Nephron progenitor cell (in vitro differentiated cells): Measurements from ENCODE around the gene OR4C45.

Experiments
- DNase-seq: peaks from one replicate; pipeline ENCODE4 v3.0.0; 2021
- H3K27ac Mint-ChIP-seq: 2 replicates; pipeline ENCODE4 v1.8.0; 2021; ENCODE audit warnings: mild to moderate bottlenecking, moderate library complexity, mixed read lengths
- H3K27me3 Mint-ChIP-seq: 2 replicates; pipeline ENCODE4 v1.8.0; 2021; ENCODE audit warnings: mild to moderate bottlenecking, low read depth, mixed read lengths; ENCODE audit not compliant: poor library complexity
- H3K36me3 Mint-ChIP-seq: 2 replicates; pipeline ENCODE4 v1.8.0; 2021; ENCODE audit warnings: low read depth, mixed read lengths
- H3K4me1 Mint-ChIP-seq: 2 replicates; pipeline ENCODE4 v1.8.0; 2021; ENCODE audit warnings: mixed read lengths
- H3K4me3 Mint-ChIP-seq: 2 replicates; pipeline ENCODE4 v1.8.0; 2021; ENCODE audit warnings: mild to moderate bottlenecking, moderate library complexity, mixed read lengths
- H3K9me3 Mint-ChIP-seq: 2 replicates; pipeline ENCODE4 v1.8.0; 2021; ENCODE audit warnings: mild to moderate bottlenecking, moderate library complexity, mixed read lengths
- CTCF ChIP-seq: fragments of 200-600 bp; sonication (generic); IDR thresholded peaks from 2 replicates; pipeline ENCODE4 v1.5.0; 2021; ENCODE audit warnings: antibody characterized with exemption

Gene OR4C45

GRCh38 chr11:50070389-50070788 is 37.7 kb downstream of the OR4C45 start:
- Mint-ChIP-seq H3K27ac (no peak overlapping the region), H3K4me3 (no peak overlapping the region), H3K4me1 (no peaks in the 10 kb centered on the region), H3K9me3 (peaks cover 84% of the 10 kb centered on the region), H3K36me3 (peaks cover 30% of the 10 kb centered on the region), H3K27me3 (no peaks in the 10 kb centered on the region)
- no peak for DNase-seq
- TF ChIP-seq CTCF: no peak

GRCh38 chr11:50071584-50072225 is 39.0 kb downstream of the OR4C45 start:
- Mint-ChIP-seq H3K4me3 (no peak overlapping the region), H3K36me3 (peaks cover 40% of the 10 kb centered on the region), H3K4me1 (no peaks in the 10 kb centered on the region), H3K9me3 (peaks cover 84% of the 10 kb centered on the region), H3K27ac (no peak overlapping the region), H3K27me3 (peaks cover 2% of the 10 kb centered on the region)
- no peak for DNase-seq
- TF ChIP-seq CTCF: no peak

GRCh38 chr11:50072226-50073112 is 39.8 kb downstream of the OR4C45 start:
- Mint-ChIP-seq H3K27me3 (peaks cover 2% of the 10 kb centered on the region), H3K4me3 (no peak overlapping the region), H3K9me3 (peaks cover 91% of the 10 kb centered on the region), H3K27ac (no peak overlapping the region), H3K4me1 (no peaks in the 10 kb centered on the region), H3K36me3 (peaks cover 43% of the 10 kb centered on the region)
- DNase-seq: no peak
- no peak for TF ChIP-seq CTCF

DNA sequence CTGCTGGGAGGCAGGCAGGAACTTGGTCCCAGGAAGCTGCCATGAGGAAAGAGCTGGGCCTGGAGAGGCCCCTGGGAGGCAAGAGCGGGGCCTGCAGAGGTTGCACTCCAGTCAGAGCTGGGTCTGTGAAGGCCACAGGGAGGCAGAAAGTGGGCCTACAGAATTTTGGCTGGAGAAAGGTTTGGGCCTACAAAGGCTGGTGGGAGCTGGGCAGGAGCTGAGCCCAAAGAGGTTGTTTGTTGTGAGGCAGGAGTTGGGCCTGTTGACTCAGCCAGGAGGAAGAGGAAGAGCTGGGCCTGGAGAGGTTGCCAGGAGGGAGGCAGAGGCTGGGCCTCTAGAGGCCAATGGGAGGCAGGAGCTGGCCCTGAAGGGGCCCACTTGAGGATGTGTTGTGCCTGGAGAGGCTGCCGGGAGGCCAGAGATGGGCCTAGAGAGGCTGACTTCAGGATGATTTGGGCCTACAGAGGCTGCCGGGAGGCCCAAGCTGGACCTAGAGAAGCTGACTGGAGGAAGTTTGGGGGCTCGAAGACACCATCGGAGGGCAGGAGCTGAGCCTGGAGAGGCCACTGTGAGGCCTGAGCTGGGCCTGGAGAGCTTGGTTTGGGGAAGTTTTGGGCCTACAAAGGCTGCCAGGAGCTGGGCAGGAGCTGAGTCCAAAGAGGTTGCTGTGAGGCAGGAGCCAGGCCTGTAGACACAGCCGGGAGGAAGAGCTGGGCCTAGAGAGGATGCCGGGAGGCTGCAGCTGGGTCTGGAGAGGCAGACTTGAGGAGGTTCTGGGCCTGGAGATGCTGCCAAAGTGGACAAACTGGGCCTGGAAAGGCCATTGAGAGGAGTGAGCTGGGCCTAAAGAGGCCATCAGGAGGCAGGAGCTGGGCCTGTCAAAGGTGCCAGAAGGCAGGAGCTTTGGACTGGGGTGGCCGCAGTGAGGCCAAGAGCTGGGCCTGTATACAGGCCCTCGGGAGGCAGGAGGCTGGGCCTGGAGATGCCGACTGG is 40.7 kb downstream of the OR4C45 start:
- H3K9me3 Mint-ChIP-seq: peaks cover 92% of the 10 kb centered on the region
- no peak for DNase-seq
- peaks cover 43% of the 10 kb centered on the region for H3K36me3 Mint-ChIP-seq
- H3K4me1 Mint-ChIP-seq: no peaks in the 10 kb centered on the region
- no peak overlapping the region for H3K27ac Mint-ChIP-seq
- peaks cover 2% of the 10 kb centered on the region for H3K27me3 Mint-ChIP-seq
- no peak overlapping the region for H3K4me3 Mint-ChIP-seq
- TF ChIP-seq CTCF: no peak

GRCh38 chr11:50074161-50074560 is 41.5 kb downstream of the OR4C45 start:
- Mint-ChIP-seq H3K36me3 (peaks cover 43% of the 10 kb centered on the region), H3K4me3 (no peak overlapping the region)

More at GRCh38 chr11:50074161-50074560, 41.5 kb downstream of the OR4C45 start:
- Mint-ChIP-seq H3K4me1 (no peaks in the 10 kb centered on the region), H3K27ac (no peak overlapping the region), H3K9me3 (peaks cover 94% of the 10 kb centered on the region), H3K27me3 (peaks cover 2% of the 10 kb centered on the region)
- no peak for DNase-seq
- TF ChIP-seq CTCF: no peak
